Measurements from ENCODE around the gene DUSP3.

- no peak for TF ChIP-seq CTCF (IDR thresholded peaks at IDR 0.05; ENCODE audit: poor library complexity)
- TF ChIP-seq EZH2 (IDR thresholded peaks at IDR 0.05; ENCODE audit: borderline replicate concordance) = no peak
Measured at GRCh38 chr17:43732958-43733357, 45.8 kb downstream of the DUSP3 start.

Data from hepatocyte (in vitro differentiated cells).